Fibroblast of gingiva (primary cell): ENCODE data around the gene F2R.
"Not testable (repeated sequence)": the region's sequence is repeated elsewhere in the genome, so short reads cannot be mapped to it uniquely, and the experiment has no call there.

ENCODE experiments used
- DNase-seq: peaks from one replicate; pipeline ENCODE4 v3.0.0-alpha.2; 2011; ENCODE audit warnings: low read depth

The F2R gene

DNA sequence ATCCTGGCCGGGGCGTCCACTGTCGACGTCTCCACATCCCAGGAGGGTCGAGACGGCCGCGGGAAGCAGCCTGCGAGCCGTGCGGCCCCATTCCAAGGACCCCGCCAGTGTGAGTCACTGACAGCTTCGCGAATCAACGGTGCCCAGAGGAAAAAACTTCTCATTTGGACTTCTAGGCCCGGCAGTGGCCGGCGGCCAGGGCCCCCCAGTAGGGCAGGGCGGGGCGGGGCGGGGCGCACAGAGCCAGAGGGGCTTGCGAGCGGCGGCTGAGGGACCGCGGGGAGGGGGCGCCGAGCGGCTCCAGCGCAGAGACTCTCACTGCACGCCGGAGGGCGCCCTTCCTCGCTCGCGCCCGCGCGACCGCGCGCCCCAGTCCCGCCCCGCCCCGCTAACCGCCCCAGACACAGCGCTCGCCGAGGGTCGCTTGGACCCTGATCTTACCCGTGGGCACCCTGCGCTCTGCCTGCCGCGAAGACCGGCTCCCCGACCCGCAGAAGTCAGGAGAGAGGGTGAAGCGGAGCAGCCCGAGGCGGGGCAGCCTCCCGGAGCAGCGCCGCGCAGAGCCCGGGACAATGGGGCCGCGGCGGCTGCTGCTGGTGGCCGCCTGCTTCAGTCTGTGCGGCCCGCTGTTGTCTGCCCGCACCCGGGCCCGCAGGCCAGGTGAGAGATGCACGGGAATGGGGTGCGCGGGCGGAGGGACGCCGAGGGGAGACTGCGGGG is at the start of gene F2R:
TSS of gene F2R (plus strand) at position 391 of the 720 bp plus-strand sequence. CDS start at position 573, 182 bp downstream.
- peak; percentile 81 for DNase-seq

DNA sequence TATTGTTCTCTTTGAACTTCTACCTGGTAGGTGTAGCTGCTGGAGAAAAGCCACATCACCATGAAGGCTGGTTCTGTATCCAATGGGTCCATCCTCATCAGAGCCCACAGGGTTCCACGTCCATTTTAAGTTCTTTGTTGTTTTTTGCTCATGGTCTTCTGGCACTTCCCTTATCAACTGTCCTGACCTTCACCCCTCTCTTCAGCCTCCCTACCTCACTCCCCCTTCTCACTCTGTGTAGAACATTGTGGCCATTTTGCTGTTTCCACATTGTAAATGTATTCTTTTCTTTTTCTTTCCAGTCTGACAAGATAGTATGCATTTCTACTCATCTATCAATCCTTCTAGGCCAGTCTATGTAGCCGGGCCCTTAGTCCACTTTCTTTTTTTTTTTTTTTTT is 48.4 kb upstream of the F2R start:
- DNase-seq, result no peak

DNA sequence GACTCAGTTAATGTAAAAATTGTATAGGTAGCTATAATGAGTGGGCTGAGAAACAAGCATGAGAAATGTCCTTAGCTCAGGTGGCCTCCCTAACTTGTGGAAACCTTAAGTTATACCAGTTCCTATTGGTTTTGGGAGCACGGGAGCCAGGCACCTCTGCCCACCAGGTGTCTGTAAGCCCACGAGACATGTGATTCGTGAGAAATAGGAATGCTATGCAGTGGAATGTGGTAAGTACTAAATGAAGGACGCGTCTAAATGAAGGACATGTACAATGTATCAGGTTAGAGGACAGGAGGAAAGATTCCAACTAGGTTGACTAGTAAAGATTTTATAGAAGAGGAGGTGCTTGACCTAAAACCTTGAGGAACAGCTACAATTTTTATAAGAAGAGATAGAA is 46.7 kb upstream of the F2R start:
- no peak for DNase-seq

DNA sequence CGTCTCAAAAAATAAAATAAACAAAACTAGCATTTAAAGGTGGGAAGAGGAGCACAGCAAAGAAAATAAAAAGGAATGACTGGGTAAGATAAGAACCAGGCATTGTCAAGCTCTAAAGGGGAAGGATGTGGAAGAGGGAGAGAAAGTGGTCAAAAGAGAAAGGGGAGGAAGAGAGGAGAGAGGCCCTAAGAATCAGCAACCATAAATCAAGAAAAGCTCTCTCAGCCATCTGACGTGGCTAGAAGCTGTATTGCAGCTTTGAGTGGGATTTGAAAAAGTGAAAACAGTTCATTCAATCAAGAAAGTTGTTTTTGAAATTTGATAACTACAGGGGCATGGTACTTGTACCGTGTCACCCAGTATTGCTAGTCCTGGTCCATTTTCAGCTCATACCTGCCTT is 45.4 kb upstream of the F2R start:
- no peak for DNase-seq

DNA sequence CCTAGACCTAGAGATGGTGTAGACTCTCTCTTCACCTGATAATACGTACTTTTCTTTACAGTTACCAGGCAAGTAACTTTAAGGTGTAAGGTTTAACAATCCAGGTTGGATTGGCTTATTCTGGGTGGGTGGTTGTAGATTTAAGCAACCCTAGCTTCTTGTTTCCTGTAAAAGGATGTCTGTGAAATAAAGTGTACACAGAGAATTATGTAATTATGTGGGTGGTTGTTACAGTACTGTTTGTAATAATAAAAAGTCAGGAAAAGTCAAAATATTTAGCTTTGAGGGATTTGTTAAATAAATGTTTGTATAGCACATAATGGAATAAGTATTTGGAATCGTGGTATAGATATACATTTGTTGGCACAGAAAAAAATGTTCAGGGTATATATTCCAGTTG is 43.7 kb upstream of the F2R start:
- no peak for DNase-seq

DNA sequence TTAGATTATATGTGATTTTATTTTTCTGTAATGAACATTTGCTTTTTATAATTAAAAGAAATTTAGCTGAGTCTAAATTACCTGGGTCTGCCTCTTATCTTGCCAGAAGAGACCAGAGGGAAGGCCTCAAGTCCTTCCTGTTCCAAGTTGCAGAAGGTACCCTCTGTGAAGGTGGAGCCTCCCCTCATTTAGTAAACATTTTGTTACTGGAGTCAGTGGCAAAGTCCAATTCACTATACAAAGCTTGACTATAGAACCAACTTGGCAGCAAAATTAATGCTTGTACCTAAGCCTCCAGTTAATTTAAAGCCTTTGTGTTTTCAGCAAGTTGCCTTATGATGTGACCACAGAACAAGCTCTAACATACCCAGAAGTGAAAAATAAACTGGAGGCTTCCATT is 42.8 kb upstream of the F2R start:
- no peak for DNase-seq

DNA sequence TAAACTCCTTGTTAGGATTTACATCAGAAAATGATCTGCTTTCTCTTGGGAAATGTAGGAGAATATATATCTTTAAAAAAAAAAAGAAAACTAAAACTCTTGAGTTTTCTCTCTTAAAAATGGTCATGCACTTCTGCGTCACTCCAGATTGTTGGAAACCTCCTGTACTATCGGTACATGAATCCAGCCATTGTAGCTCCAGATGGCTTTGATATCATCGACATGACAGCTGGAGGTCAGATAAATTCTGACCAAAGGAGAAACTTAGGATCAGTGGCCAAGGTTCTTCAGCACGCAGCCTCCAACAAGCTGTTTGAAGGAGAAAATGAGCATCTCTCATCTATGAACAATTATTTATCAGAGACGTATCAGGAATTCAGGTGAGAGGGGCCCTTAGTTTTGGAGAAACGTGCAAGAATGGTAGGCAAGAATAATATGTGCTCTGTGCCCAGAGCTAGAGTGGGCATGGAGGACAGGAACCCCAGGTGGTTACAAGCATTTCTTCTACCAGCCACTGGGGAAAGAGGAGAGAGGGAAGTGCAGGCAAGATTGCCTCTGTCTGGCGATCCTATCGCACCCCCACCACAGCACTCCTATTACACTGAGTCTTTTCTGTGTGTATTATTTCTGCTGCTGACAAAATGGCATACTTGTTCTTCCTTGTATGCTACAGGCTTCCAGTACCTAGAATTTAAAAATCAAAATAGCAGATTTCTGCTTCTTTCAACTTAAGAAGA is 41.4 kb upstream of the F2R start:
- no peak for DNase-seq

DNA sequence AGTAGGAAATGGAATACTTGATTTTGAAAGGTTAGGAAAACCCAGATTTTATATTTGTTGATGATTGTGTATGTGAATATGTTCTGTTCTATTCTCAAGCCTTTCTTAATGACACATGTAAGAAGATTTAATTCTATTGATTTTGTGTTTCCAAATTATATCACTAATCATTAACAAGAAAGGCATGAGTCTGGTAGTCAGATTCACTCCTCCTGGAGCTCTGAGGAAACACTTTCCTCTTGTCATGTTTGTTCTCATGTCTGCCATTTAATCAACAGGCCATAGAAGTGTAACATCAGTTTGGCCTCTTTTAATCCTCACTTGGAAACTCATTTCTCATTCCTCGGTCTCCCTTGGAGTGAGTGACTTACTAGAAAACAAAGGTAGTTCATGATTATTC is 40.6 kb upstream of the F2R start:
- DNase-seq, result no peak

DNA sequence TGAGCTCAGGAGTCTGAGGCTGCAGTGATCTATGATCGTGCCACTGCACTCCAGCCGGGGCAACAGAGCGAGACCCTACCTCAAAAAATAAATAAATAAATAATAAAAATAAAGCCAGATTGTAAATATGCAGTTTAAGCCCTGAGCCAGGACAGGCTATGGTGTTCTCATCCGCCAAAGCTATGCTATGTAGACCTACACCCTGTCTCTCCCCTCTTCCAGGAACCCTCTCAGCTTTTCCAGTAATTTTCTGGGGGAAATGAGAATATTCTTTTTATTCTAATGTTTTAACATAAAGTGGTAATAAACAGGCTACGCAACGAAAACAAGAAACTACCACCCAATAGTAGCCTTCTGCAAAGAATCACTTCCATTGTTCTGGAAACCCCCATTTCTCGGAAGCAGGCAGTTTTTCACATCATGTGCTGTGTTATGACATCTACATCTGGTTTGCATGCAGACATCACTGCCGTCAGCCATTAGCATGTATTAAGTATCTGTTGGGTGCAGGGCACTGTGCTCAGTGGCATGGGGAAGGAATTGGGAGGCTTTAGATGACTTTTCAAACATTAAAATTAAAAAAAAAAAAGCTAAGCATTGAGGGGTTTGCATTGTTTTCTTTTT is 38.0 kb upstream of the F2R start:
- no peak for DNase-seq

DNA sequence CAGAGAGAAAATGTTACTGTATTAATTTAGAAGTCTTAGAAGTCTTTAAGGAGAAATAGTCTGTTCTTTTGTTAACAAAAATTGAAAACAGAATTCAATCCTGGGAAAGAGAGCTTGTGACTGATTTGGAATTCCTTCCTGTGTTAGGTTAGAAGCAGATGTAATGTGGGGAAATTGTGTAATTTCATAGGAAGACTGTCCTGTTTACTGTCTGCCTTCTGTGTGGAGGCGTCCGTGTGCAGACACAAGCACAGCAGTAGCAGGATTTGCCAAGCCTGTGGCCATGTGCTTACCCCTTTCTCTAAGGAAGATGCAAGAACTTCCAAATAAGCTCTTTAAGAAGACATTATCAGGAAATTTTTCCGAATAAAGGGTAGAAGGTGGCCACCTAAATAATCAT is 36.7 kb upstream of the F2R start:
- peak; percentile 79 for DNase-seq

DNA sequence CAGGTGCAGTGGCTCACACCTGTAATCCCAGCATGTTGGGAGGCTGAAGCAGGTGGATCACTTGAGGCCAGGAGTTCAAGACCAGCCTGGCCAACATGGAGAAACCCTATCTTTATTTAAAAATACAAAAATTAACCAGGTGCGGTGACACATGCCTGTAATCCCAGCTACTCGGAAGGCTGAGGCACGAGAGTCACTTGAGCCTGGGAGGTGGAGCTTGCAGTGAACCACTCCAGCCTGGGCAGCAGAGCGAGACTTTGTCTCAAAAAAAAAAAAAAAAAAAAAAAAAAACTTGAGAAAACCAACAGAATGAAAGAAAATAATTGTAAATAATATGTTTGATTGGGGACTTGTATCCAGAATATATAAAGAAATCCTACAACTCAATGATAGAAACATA is 35.1 kb upstream of the F2R start:
- DNase-seq, result not testable (repeated sequence)

DNA sequence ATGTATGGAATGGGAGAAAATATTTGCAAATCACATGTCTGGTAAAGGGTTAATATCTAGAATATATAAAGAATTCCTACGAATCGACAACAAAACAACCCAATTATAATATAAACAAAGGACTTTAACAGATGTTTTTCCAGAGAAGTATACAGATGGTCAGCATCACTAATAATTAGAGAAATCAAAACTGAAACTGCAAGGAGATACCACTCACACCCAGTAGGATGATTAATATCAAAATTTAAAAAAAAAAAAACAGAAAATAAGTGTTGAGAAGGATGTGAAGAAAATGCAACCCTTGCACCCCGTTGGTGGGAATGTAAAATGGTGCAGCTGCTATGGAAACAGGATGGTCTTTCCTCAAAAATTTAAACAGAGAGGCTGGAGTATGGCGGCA is 34.6 kb upstream of the F2R start:
- DNase-seq, result no peak

DNA sequence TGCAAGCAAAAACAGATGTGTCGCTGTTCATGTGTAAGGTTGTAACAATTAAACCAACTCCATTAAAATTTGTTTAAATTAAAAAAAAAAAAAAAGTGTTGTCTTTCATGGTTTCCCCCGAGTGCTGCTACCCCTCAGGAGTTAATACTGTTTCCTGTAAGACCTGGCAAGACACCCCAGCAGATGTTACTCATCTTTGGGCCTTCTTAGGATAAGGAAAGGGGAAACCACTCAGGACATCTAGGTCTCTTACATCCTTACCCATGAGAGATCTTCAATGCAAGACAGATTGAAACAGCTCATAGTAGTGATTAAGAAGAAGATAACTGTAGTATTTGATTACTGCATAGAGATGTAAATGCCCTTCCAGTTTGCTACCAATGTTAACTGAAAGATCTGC is 33.5 kb upstream of the F2R start:
- DNase-seq, result peak; percentile 41

DNA sequence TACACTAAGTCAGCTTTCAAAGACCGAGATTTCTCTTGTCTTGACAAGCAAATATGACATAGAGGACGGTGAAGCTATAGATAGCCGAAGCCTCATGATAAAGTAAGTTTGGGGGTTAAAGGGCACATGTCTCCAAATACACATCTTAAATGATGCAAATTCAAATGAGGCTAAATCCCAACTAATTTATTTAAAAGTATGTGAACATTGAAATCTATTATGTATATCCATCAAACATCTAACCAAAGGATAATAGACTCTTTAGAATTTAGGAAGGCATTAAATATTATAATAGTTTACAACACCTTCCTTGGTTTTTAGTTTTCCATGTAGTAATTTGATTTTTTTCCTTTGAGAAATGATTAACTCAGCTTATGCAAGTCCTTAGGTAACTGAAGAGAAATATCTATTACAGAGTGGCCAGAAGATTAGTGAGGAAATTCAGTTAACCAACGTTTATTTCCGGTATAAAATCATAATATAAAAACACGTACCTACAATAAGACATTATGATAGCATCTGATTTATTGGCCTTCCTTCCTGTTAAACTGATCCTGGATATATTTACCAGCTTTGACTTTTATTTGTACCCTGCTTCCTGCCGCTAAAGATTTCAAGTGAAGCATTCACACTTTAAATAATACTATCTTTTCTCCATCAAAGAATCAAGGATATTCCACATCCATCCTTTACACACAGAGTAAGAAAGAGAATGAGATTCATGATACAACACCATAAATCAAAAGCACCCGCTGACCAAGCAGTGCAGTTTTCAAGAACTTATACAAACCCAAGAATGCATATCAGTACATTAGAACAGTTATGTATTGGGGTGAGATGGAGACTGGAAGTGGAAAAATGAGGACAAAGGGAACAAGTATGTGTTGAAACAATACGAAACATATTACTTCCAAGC is 31.9 kb upstream of the F2R start:
- DNase-seq, result no peak

DNA sequence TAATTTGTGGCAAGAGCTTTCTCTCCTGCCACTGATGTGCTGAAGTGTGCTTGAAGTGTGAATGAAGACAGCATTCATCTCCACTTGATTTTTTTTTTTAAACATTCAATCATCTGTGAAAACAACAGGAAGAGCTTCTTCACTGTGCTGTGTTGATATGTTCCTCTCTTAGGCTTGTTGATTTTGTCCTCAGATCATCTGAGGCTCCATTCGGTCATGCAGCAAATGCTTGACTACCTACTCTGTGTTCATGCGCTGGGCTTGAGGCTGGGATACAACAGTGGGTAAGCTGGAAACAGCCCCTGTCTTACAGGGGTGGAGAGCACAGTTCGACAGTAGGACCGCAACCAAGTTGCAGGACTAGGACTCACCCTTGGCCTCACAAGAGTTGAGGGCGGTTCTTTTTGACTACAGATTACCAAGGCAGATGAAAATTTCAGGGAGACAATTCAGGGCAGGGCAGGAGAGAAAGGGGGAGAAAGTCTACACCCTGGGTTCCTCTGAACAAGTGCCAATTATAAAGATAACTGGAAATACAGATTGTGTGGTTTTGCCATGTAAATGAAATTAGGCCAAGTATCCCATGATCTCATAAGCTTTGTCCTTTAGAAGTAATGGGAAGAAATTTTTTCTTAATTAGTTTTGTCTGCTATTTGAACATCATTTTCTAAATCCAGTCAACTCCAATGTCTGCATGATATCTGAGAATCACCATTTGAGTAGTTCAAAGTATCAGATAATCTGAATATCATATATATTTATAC is 31.0 kb upstream of the F2R start:
- peak; percentile 13 for DNase-seq

DNA sequence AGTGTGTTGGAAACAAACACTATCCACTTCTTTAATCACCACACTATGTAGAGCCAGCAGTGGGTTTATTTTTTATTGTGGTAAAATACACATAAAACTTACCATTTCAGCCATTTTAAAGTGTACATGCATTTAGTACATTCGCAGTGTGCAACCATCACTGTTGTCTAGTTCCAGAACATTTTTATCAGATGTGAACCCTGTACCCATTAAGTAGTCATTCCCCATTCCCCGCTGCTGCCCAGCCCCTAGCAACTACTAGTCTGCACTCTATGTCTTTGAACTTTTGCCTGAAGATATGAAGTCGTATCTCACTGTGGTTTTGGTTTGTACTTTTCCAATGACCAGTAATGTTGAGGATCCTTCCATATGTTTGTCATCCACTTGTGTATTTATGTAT is 30.2 kb upstream of the F2R start:
- no peak for DNase-seq

DNA sequence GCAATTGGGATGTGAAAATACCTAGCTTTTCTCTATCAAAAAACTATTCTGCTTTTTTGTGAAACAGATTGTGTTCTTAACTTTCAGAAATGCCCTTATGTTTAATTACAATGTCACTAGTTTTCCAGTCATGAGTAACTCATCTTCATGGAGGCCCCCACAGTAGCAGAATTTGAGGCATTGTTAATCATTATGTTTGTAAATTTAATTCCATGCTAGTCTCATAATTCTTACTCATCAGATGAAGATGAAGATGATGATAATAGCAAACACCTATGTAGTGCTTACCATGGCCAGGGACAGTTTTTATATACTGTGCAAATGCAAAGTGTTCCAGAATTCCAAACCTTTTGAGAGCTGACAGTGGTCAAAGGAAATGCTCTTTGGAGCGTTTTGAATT is 27.7 kb upstream of the F2R start:
- no peak for DNase-seq

DNA sequence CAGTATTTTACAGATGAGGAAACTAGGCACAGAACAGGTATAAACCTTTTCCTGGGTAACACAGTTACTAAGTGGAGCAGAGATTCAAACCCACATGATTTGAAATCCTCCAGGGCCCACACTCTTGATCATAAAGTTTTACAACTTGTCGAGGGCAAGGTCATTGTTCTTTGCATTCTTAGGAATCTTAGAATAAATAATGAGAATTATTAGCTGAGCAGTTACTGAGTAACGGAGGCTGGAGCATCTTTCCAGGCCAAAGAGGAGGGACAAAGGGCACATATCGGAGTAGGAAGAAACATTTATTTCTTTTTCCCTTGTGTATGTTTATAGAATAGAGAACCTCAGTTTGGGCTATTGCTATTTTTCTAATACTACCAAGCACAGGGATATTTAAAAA is 27.1 kb upstream of the F2R start:
- DNase-seq, result peak; percentile 30

DNA sequence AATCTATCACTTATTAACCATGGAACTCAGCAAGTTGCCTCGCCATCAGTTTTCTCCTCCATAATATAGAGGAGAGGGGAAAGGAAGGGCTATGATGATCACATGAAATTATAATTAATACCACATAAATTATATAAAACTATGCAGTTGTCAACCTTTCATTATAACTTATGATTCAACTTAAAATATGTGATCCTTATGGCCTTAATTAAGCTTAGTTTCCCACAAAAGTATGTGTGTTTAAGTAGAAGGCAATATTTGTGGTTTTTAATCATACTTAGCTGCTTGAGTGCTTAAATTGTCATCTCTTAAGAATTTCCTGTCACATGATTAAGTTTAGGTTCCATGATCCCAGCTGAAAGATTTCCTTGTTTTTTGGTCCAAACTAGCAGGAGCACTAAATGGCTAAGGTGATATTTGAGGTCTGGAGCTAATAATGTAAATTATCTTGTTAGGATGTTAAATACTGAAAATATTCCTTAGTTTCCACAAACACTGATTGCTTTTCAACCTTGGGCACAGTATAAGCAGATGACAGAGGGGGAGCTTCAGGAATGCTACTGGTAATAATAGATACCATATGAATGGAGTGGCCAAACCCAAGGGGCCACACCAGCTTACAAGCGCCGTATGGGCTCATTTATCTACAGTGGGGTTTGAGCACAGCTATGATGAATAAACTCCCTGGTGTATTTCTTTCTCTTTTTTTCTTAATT is 26.4 kb upstream of the F2R start:
- peak; percentile 97 for DNase-seq

DNA sequence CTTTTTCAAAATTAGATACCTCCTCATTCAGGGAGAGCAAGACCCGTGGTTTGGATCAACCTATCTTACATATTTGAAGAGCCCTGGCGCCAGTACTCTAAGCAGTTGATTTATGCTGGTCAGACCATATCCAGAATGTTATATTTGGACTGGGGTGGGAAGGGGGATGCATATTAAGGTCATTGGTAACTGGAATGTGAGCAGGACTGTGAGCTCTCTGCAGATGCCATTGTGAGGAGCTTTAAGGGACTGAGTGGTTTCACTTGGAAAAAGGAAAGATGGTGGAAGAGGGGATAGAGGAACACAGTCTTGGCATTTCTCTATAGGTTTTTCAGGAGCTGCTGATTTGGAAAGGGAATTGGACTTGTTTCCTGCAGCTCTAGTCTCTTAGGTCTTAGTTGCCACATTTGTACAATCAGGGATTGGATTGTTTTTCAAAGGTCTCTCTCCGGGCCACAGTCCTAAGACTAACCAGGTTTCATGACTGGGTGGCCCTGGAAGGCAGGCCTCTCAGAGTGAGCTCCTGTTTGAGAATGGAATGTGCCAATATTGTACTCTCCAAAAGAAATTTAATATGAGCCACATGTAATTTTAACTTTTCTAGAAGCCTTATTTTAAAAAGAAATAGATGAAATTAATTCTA is 25.8 kb upstream of the F2R start:
- DNase-seq, result peak; percentile 59
